Pancreas (tissue), 10 donors: ENCODE data around the gene SIRT5. TPM values are rescaled to one million over a fixed set of nuclear protein-coding genes. Genes with fewer than 3 reads are reported as not detected.

ENCODE experiments used
- ATAC-seq, 4 donors: fragments of 200-7000 bp; cut with Tn5 transposase; one replicate each; pipeline versions ENCODE4 v1.8.0 to v1.9.1; 2020; ENCODE audit warnings: mild to moderate bottlenecking in 4 of 4, moderate library complexity in 4 of 4
- DNase-seq, 6 donors: peaks; one replicate each; pipeline ENCODE4 v3.0.0-alpha.2; 2020
- FAIRE-seq: peaks from 2 replicates; lab custom pipeline; 2012; peaks lifted over from hg19 to GRCh38; lab: Jason Lieb, UNC
- H3K27ac ChIP-seq, 4 donors: fragments of 200-600 bp; sonication (generic); 1 replicate in 3 of 4; 2 replicates in 1 of 4; pipeline versions ENCODE4 v1.5.0 to v1.8.0; 2020
- H3K27me3 ChIP-seq, 4 donors: fragments of 200-600 bp; one replicate each; pipeline ENCODE4 v1.8.0; 2021
- H3K36me3 ChIP-seq, 3 donors: fragments of 200-600 bp; sonication (generic) in 1 of 3; one replicate each; pipeline versions ENCODE4 v1.5.0 to v1.8.0; 2020 to 2021
- H3K4me1 ChIP-seq, 3 donors: fragments of 200-600 bp; one replicate each; pipeline ENCODE4 v1.8.0; 2021
- H3K4me3 ChIP-seq, 4 donors: fragments of 200-600 bp; sonication (generic) in 2 of 4; one replicate each; pipeline versions ENCODE4 v1.5.0 to v1.8.0; 2020 to 2021
- H3K9me3 ChIP-seq, 4 donors: fragments of 200-600 bp; one replicate each; pipeline ENCODE4 v1.8.0; 2021
- WGBS, 2 donors: extraction: QIAGEN DNeasy Blood & Tissue Kit; methylation state at CpG; one replicate each; pipeline ENCODE4 v1.1.7; 2013; 5-methylcytosine and 5-hydroxymethylcytosine counted together
- intact Hi-C, 3 donors: fragments of 100-400 bp; cut with DNase I; formaldehyde crosslinking; loops; one replicate each; pipeline versions ENCODE4 v1.11.1 to v1.14.2; 2022
- polyA plus RNA-seq, 2 donors: library from polyadenylated mRNA; stranded (reverse); fragments of 200-250 nt; gene quantifications; one replicate each; pipeline ENCODE4 v1.2.3, GENCODE V29; 2013
- total RNA-seq, 6 donors: library from RNA; stranded (reverse); fragmentation: NEBNext Ultra II Directional in 4 of 6; extraction: Animal tissue kit (Norgen Biotek cat#: 25700) in 4 of 6; gene quantifications; one replicate each; pipeline versions ENCODE4 v1.2.1 to v1.2.4, GENCODE V29; 2021 to 2023
- TF ChIP-seq, protein P1 (sequence below), 4 donors: fragments of 200-600 bp; sonication (generic) in 3 of 4; IDR thresholded peaks; one replicate each; pipeline versions ENCODE4 v1.5.0 to v1.8.0; 2021; ENCODE audit warnings: antibody characterized with exemption in 4 of 4
- donor health status: healthy with polysubstance abuse.
- donor health status: DM: no; HTN: no; CAD: no; lungs with moderate emphysema.
- donor health status: DM: no; HTN: no; CAD: no.
- donor health status: control.
- donor health status: control.
- donor health status: Bipolar disorder and iron deficiency.
- donor health status: DM: yes; HTN: yes; CAD: no.
- donor health status: DM: no; HTN: no; CAD: no.
- donor health status: DM: no; HTN: no; CAD: no.
- donor health status: DM: yes; HTN: yes; CAD: no.

The SIRT5 gene
- total and polyA plus RNA-seq, 8 donors, result 3.8 to 8.6 (median 4.9) TPM

DNA sequence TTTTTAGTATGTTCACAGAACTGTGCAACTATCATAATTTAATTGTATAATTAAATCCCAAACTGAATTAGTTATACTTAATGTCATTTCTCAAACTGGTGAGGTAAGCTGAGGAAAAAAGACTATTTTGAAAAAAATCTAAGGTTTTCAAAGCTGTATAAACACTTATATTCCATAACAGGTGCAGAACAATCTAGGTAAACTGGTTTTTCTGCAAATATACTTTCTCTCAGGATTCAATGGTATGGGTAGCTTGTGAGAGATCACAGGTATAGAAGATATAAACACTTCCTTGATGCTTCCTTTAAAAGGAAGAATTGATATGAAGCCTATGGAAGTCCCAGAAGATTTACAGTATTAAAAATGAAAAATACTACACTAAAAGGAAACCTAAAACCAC, 74.4 kb downstream of the SIRT5 start:
- FAIRE-seq (no peak), ATAC-seq (no peak)

DNA sequence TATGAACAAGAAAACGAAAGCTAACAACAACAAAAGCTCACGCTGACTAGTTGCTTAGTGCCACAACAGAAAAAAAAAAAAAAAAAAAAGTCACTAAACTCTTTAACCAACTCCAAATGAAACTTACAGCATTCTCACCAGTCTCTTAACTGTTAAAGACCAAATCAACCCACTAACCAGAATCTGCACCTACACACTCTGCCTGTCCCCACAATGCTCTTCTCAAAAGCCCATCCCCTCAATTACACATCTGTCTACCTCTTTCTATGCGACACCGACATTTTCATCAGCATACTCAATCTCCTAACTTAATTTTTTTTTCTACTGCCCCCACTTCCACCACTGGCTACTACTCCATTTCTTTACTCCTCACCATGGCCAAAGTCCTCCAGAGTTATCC, 75.0 kb downstream of the SIRT5 start:
- no peaks in the 10 kb centered on the region for H3K9me3 ChIP-seq

More for the DNA sequence above, 74.4 kb downstream of the SIRT5 start:
- TF ChIP-seq, protein P1, sequence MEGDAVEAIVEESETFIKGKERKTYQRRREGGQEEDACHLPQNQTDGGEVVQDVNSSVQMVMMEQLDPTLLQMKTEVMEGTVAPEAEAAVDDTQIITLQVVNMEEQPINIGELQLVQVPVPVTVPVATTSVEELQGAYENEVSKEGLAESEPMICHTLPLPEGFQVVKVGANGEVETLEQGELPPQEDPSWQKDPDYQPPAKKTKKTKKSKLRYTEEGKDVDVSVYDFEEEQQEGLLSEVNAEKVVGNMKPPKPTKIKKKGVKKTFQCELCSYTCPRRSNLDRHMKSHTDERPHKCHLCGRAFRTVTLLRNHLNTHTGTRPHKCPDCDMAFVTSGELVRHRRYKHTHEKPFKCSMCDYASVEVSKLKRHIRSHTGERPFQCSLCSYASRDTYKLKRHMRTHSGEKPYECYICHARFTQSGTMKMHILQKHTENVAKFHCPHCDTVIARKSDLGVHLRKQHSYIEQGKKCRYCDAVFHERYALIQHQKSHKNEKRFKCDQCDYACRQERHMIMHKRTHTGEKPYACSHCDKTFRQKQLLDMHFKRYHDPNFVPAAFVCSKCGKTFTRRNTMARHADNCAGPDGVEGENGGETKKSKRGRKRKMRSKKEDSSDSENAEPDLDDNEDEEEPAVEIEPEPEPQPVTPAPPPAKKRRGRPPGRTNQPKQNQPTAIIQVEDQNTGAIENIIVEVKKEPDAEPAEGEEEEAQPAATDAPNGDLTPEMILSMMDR (IDR thresholded peaks at IDR 0.05), result no peak
- H3K27me3 ChIP-seq, result no peaks in the 10 kb centered on the region
- H3K4me3 ChIP-seq, result no peak overlapping the region
- intact Hi-C loops, result no loop called here
- H3K9me3 ChIP-seq, result no peaks in the 10 kb centered on the region
- no peak for DNase-seq
- no peak overlapping the region for H3K27ac ChIP-seq
- no peaks in the 10 kb centered on the region for H3K36me3 ChIP-seq
- peaks cover 0 to 12% (median 11%) of the 10 kb centered on the region in 3 donors for H3K4me1 ChIP-seq

DNA sequence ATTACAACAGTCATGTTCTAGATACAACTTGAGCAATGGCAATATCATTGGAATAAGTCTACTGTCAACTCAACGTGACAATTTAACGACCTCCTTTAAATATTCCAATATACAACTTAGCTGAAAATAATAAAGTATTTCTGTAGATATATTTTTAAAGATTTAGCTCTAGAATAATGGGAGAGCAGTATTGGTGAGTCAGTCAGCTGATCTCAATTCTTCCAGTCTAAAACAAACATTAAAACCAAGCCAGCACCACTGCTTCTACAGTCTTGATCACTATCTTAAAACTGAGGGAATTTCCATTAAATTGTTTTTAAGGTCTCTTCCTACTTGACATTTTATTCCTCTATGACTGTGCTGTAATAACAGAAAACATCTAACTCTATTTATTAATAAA, 78.9 kb downstream of the SIRT5 start:
- peak; percentile 61 to 89 (median 72) for ATAC-seq
- FAIRE-seq, result no peak
- H3K9me3 ChIP-seq, result no peaks in the 10 kb centered on the region
- H3K27me3 ChIP-seq, result no peaks in the 10 kb centered on the region
- H3K36me3 ChIP-seq, result no peaks in the 10 kb centered on the region
- TF ChIP-seq, protein P1 (IDR thresholded peaks at IDR 0.05), result no peak
- intact Hi-C loops, result loop anchor here in 1 of 3 donors (10.0 kb wide), 1 partner anchor 52 kb away; no protein-coding TSS in a partner anchor
- WGBS, 2 donors, result 31 to 35% methylated on average over 2 of the region's 2 CpGs
- H3K4me1 ChIP-seq, result peaks cover 0 to 12% (median 11%) of the 10 kb centered on the region in 3 donors
- H3K4me3 ChIP-seq, result no peak overlapping the region
- H3K27ac ChIP-seq, result no peak overlapping the region
- no peak for DNase-seq

More for the DNA sequence above, 75.0 kb downstream of the SIRT5 start:
- TF ChIP-seq, protein P1 (IDR thresholded peaks at IDR 0.05), result no peak
- FAIRE-seq (no peak), DNase-seq (no peak), ATAC-seq (no peak)
- intact Hi-C loops, result no loop called here
- WGBS, 2 donors, result 91 to 97% methylated on average over 4 of the region's 4 CpGs
- peaks cover 0 to 12% (median 11%) of the 10 kb centered on the region in 3 donors for H3K4me1 ChIP-seq
- no peaks in the 10 kb centered on the region for H3K36me3 ChIP-seq
- no peak overlapping the region for H3K4me3 ChIP-seq
- no peaks in the 10 kb centered on the region for H3K27me3 ChIP-seq
- H3K27ac ChIP-seq, result no peak overlapping the region

DNA sequence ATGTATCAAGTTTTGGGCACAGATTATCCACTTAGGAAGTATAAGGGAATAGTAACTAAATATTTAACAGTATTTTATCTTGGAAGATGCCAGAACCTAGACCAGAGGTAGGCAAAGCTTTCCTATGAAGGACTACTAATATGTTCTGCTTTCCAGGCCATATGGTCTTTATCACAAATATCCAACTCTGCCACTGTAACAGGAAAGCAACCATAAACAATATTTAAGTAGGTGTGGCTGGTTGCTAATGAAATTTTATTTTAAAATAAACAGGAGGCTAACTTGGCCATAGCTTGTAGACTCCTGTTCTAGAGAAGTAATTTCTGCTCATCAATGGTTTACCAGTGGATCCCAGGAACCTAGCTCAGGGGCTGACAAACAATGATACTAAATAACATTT, 80.1 kb downstream of the SIRT5 start:
- DNase-seq, result no peak
- intact Hi-C loops, result loop anchor here in 1 of 3 donors (10.0 kb wide), 1 partner anchor 50 kb away; no protein-coding TSS in a partner anchor
- H3K27me3 ChIP-seq, result no peaks in the 10 kb centered on the region
- no peak overlapping the region for H3K4me3 ChIP-seq
- H3K9me3 ChIP-seq, result no peaks in the 10 kb centered on the region
- ATAC-seq, result no peak
- no peaks in the 10 kb centered on the region for H3K36me3 ChIP-seq
- H3K4me1 ChIP-seq, result peaks cover 0 to 15% (median 11%) of the 10 kb centered on the region in 3 donors
- TF ChIP-seq, protein P1 (IDR thresholded peaks at IDR 0.05), result no peak
- no peak for FAIRE-seq
- H3K27ac ChIP-seq, result no peak overlapping the region

DNA sequence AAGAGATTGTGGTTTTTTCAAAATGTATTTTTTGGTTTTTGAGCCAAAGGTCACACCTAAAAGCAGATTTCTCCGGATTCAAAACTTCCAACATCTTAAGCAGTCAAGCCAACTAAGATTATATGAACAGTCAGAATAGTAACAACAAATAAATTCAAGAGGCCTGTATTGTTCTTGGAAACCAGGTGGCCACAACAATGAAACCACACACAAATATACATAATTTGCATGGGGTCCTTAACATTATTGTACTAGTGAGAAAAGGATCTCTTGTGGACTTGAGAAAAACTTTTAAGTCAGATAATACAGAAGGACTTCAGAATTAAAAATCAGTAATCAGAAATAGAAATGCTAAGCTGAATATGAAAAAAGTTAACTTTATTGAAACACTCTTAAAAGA, 81.3 kb downstream of the SIRT5 start:
- intact Hi-C loops, result loop anchor here in 1 of 3 donors (10.0 kb wide), 1 partner anchor 49 kb away; no protein-coding TSS in a partner anchor

More for the DNA sequence above, 81.3 kb downstream of the SIRT5 start:
- Histone ChIP-seq H3K36me3 (no peaks in the 10 kb centered on the region), H3K4me1 (peaks cover 0 to 16% (median 11%) of the 10 kb centered on the region in 3 donors), H3K4me3 (no peak overlapping the region), H3K9me3 (no peaks in the 10 kb centered on the region), H3K27ac (no peak overlapping the region), H3K27me3 (no peaks in the 10 kb centered on the region)
- FAIRE-seq (no peak), ATAC-seq (no peak), DNase-seq (no peak)
- TF ChIP-seq, protein P1 (IDR thresholded peaks at IDR 0.05), result no peak
- whole genome bisulfite sequencing, 2 donors, result 83 to 93% methylated on average over 1 of the region's 1 CpG
